Measurements from ENCODE around the gene MEX3A.

GRCh38 chr1:156083800-156084790, 1.8 kb upstream of the MEX3A start:
- TF ChIP-seq EZH2 (IDR thresholded peaks at IDR 0.05; ENCODE audit: borderline replicate concordance, low read length), result no peak
- TF ChIP-seq CTCF (IDR thresholded peaks at IDR 0.05; ENCODE audit: low read length), result no peak
